ENCODE data around the gene HSPBP1. TPM values are rescaled to one million over a fixed set of nuclear protein-coding genes. Genes with fewer than 3 reads are reported as not detected.

HSPBP1 gene
- total RNA-seq, 1 donor from 2014 or later: 29.1 TPM

DNA sequence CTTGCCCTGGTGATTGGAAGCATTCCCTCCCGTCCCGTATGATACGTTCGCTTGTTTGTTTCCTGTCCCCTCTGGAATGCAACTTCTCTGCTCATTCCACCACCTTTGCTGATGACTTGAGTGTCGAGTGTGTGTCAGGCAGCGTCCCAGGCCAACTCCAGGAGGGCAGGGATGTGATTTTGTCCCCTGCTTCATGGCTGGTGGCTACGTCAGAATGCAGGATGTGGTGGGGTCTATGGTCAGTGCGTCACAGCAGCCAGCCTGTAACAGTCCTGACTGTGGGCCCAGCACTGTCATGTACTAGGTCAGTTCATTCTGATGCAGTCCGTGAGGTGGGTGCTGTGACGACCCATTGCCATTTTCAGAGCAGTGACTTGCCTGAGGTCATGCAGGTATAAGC lies 20.1 kb upstream of the HSPBP1 start:
- peaks cover 24% of the 10 kb centered on the region for H3K36me3 Mint-ChIP-seq
- H3K4me3 Mint-ChIP-seq: no peak overlapping the region
- H3K4me1 Mint-ChIP-seq: peaks cover 6% of the 10 kb centered on the region
- H3K27ac Mint-ChIP-seq: no peak overlapping the region
- no peaks in the 10 kb centered on the region for H3K27me3 Mint-ChIP-seq (ENCODE audit: low read depth)
- TF ChIP-seq, protein P1, sequence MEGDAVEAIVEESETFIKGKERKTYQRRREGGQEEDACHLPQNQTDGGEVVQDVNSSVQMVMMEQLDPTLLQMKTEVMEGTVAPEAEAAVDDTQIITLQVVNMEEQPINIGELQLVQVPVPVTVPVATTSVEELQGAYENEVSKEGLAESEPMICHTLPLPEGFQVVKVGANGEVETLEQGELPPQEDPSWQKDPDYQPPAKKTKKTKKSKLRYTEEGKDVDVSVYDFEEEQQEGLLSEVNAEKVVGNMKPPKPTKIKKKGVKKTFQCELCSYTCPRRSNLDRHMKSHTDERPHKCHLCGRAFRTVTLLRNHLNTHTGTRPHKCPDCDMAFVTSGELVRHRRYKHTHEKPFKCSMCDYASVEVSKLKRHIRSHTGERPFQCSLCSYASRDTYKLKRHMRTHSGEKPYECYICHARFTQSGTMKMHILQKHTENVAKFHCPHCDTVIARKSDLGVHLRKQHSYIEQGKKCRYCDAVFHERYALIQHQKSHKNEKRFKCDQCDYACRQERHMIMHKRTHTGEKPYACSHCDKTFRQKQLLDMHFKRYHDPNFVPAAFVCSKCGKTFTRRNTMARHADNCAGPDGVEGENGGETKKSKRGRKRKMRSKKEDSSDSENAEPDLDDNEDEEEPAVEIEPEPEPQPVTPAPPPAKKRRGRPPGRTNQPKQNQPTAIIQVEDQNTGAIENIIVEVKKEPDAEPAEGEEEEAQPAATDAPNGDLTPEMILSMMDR (IDR thresholded peaks at IDR 0.05; ENCODE audit: unreplicated experiment): no peak
- no peaks in the 10 kb centered on the region for H3K9me3 Mint-ChIP-seq
- no peak for DNase-seq (ENCODE audit: low spot score in 2 of 2, unreplicated experiment in 2 of 2)

DNA sequence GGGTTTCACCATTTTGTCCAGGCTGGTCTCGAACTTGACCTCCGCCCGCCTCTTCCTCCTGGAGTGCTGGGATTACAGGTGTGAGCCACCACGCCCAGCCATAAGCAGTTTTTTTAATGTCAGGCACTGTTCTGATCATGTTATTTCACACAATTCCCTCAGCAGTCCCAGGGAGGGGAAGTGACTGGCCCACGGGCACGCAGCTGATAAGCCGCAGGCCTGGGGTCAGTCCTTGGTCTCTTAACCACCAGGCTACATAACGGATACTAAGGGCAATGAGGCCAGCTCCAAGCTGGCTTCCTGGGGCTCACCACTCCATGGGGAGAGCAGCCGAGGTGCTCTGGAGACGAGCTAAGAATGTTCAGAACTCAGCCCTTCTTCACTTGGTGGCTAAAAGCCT lies 17.4 kb upstream of the HSPBP1 start:
- H3K4me1 Mint-ChIP-seq: peaks cover 6% of the 10 kb centered on the region
- no peak for DNase-seq (ENCODE audit: low spot score in 2 of 2, unreplicated experiment in 2 of 2)
- TF ChIP-seq, protein P1 (IDR thresholded peaks at IDR 0.05; ENCODE audit: unreplicated experiment): no peak
- no peak overlapping the region for H3K27ac Mint-ChIP-seq
- no peaks in the 10 kb centered on the region for H3K27me3 Mint-ChIP-seq (ENCODE audit: low read depth)
- H3K9me3 Mint-ChIP-seq: no peaks in the 10 kb centered on the region
- no peak overlapping the region for H3K4me3 Mint-ChIP-seq
- H3K36me3 Mint-ChIP-seq: peaks cover 25% of the 10 kb centered on the region

DNA sequence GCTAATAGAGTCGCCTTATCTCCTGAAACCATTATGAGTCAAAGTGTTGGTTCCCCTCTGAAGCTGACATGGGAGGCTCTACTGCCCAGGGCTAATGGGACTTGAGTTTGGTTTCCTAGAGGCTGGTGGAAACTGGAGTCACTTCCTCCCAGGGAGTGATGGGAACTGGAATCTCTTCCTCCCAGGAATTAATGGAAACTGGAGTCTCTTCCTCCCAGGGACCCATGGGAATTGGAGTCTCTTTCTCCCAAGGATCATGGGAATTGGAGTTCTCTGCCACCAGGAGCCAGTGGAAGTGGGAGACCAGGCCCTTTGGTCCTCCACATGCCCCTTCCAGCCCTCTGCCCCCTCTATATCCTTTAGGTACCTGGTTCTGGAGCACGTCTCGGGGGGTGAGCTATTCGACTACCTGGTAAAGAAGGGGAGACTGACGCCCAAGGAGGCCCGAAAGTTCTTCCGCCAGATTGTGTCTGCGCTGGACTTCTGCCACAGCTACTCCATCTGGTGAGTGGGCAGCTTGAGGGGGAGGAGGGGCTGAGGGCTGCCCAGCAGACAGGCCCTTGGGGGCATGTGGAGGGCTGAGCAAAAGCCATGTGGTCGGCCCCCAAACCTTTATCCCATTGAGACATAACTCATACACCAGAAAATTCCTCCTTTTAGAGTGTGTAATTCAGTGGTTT lies 9.3 kb upstream of the HSPBP1 start:
- Mint-ChIP-seq H3K27ac (no peak overlapping the region), H3K9me3 (no peaks in the 10 kb centered on the region), H3K36me3 (peaks cover 14% of the 10 kb centered on the region), H3K27me3 (ENCODE audit: low read depth) (no peaks in the 10 kb centered on the region), H3K4me3 (no peak overlapping the region), H3K4me1 (peaks cover 11% of the 10 kb centered on the region)
- TF ChIP-seq, protein P1 (IDR thresholded peaks at IDR 0.05; ENCODE audit: unreplicated experiment): no peak
- no peak for DNase-seq (ENCODE audit: low spot score in 2 of 2, unreplicated experiment in 2 of 2)

- Mint-ChIP-seq H3K36me3 (peaks cover 9% of the 10 kb centered on the region), H3K4me1 (peaks cover 11% of the 10 kb centered on the region), H3K27ac (peak overlapping the region; percentile 9), H3K4me3 (no peak overlapping the region), H3K27me3 (ENCODE audit: low read depth) (no peaks in the 10 kb centered on the region), H3K9me3 (no peaks in the 10 kb centered on the region)
- TF ChIP-seq, protein P1 (IDR thresholded peaks at IDR 0.05; ENCODE audit: unreplicated experiment): no peak
- DNase-seq (ENCODE audit: low spot score in 2 of 2, unreplicated experiment in 2 of 2): no peak
These were observed 7.6 kb upstream of the HSPBP1 start for GRCh38 chr19:55287361-55288079.

DNA sequence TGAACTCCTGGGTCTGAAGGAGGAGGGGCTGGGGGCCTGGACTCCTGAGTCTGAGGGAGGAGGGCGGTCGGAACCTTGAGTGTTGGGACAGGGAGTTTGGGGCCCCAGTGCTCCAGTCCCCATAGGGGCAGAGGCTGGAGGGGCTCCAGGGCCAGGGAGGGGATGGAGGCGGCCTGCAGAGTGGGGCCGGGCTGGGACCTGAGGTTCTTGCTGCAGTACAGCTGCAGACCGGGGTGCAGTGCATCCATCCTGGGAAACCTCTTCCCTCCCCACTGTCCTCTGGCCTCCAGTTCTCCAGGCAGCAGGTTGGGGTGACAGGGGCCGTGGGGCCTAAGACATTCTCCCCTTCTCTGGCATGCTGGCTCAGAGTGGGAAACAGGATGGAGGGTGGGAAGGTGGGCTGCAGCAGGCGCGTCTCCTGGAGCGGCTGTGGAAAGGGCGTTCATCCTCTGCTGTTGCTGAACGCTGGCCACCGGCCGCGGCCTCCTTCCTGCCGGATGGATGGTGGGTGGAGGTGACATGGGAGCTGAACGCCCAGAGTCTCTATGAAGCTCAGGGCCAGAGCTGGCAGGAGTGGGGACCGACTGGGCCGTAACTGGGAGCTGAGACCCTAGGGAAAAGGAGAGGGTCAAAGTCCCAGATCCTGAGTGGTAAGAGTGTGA lies 5.5 kb upstream of the HSPBP1 start:
- Mint-ChIP-seq H3K4me3 (peak overlapping the region; percentile 67), H3K4me1 (peaks cover 15% of the 10 kb centered on the region), H3K27me3 (ENCODE audit: low read depth) (no peaks in the 10 kb centered on the region), H3K27ac (peak overlapping the region; percentile 81), H3K9me3 (no peaks in the 10 kb centered on the region), H3K36me3 (peaks cover 2% of the 10 kb centered on the region)
- TF ChIP-seq, protein P1 (IDR thresholded peaks at IDR 0.05; ENCODE audit: unreplicated experiment): no peak
- no peak for DNase-seq (ENCODE audit: low spot score in 2 of 2, unreplicated experiment in 2 of 2)

Data from mesothelial cell of epicardium (in vitro differentiated cells).